ENCODE measurements around the gene IL7R. TPM values are rescaled to one million over a fixed set of nuclear protein-coding genes. Genes with fewer than 3 reads are reported as not detected.

The IL7R gene
- total and polyA plus RNA-seq, 7 donors: 0.21 to 1.9 (median 1.0) TPM

DNA sequence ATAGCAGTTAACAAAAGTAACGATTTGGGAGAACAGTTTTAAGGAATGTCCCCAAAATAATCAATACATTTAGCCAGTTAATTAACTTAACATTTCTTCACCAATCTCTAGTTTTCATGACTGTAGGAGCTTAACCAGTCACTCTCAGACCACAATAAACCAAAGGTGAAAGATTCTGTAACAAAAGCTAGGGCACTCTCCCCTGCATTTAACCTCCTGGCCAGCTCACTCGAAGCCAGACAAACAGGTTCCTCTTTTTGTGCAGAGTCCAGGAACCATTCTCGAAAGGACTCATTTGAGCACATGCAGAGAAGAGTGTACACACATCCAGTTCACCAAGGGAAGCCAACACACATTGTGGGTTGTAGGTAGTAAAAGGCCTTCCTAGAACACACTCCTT is 6.5 kb downstream of the IL7R start:
- Histone ChIP-seq H3K4me1 (no peaks in the 10 kb centered on the region), H3K27ac (no peak overlapping the region), H3K4me3 (no peak overlapping the region), H3K36me3 (ENCODE audit: insufficient read depth in 1 of 2, low read depth in 1 of 2) (no peaks in the 10 kb centered on the region), H3K27me3 (ENCODE audit: insufficient read depth in 3 of 3, low read length in 2 of 3) (no peaks in the 10 kb centered on the region), H3K9me3 (no peaks in the 10 kb centered on the region)
- intact Hi-C loops (cut with DNase I): no loop called here
- WGBS, 3 donors: 82 to 85% (median 83%) methylated on average over 3 of the region's 3 CpGs
- TF ChIP-seq, protein P1, sequence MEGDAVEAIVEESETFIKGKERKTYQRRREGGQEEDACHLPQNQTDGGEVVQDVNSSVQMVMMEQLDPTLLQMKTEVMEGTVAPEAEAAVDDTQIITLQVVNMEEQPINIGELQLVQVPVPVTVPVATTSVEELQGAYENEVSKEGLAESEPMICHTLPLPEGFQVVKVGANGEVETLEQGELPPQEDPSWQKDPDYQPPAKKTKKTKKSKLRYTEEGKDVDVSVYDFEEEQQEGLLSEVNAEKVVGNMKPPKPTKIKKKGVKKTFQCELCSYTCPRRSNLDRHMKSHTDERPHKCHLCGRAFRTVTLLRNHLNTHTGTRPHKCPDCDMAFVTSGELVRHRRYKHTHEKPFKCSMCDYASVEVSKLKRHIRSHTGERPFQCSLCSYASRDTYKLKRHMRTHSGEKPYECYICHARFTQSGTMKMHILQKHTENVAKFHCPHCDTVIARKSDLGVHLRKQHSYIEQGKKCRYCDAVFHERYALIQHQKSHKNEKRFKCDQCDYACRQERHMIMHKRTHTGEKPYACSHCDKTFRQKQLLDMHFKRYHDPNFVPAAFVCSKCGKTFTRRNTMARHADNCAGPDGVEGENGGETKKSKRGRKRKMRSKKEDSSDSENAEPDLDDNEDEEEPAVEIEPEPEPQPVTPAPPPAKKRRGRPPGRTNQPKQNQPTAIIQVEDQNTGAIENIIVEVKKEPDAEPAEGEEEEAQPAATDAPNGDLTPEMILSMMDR (IDR thresholded peaks at IDR 0.05): no peak
- ATAC-seq: no peak
- DNase-seq: no peak

DNA sequence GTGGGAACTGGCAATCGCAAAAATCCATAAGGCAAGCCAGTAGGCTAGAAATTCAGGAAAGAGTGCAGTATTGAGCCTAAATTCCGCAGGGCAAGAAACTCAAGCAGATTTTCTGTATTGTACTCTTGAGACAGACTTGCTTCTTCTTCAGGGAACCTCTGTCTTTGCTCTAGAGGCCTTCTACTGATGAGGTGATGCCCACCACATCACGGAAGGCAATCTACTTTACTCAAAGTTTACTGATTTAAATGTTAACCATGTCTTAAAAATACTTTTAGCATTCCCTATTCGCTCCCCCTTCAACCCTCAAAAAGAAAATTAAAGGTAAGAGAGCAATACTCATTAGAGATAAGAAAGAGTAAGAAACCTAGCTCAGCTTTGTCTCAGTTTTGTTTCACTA is 11.3 kb downstream of the IL7R start:
- Histone ChIP-seq H3K27ac (no peak overlapping the region), H3K4me1 (no peaks in the 10 kb centered on the region), H3K4me3 (no peak overlapping the region), H3K36me3 (ENCODE audit: insufficient read depth in 1 of 2, low read depth in 1 of 2) (no peaks in the 10 kb centered on the region), H3K9me3 (no peaks in the 10 kb centered on the region), H3K27me3 (ENCODE audit: insufficient read depth in 3 of 3, low read length in 2 of 3) (no peaks in the 10 kb centered on the region)
- TF ChIP-seq, protein P1 (IDR thresholded peaks at IDR 0.05): no peak
- DNase-seq (no peak), ATAC-seq (no peak)
- intact Hi-C loops (cut with DNase I): no loop called here
- WGBS, 3 donors: 87 to 93% (median 89%) methylated on average over 4 of the region's 4 CpGs

DNA sequence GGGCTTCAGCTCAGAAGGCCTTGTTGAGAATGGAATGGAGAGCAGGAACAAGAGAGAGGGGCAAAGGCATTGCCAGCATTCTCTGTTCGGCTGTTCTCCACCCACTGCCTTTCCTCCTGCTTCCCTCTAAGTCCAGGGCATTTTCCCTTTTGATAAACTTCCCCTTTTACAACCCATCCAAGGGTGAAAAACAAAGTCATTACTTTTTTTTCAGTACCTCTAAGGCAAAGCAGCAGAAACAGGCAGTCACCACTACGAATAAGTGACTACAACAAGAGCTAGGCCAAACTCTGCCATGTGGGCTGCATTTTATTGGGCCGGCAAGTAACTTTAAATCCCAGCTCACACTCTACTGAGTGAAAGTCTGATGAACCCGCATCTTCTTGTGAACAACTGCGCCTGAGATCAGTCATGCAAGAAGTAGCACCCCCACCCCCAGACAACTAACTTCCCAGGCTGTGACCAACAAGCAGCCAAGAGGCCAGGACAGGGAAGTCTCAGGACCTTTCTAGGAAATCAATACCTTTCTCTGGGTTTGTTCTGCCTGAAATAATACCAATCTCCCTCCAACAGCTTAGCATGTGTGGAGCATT is 13.1 kb downstream of the IL7R start:
- no peak for ATAC-seq
- no peaks in the 10 kb centered on the region for H3K27me3 ChIP-seq (ENCODE audit: insufficient read depth in 3 of 3, low read length in 2 of 3)
- TF ChIP-seq, protein P1 (IDR thresholded peaks at IDR 0.05): no peak
- no peak overlapping the region for H3K27ac ChIP-seq
- DNase-seq: no peak
- 49 to 55% (median 53%) methylated on average over 5 of the region's 5 CpGs for WGBS, 3 donors
- no peaks in the 10 kb centered on the region for H3K4me1 ChIP-seq
- H3K36me3 ChIP-seq (ENCODE audit: insufficient read depth in 1 of 2, low read depth in 1 of 2): no peaks in the 10 kb centered on the region
- intact Hi-C loops (cut with DNase I): no loop called here
- no peaks in the 10 kb centered on the region for H3K9me3 ChIP-seq
- no peak overlapping the region for H3K4me3 ChIP-seq

DNA sequence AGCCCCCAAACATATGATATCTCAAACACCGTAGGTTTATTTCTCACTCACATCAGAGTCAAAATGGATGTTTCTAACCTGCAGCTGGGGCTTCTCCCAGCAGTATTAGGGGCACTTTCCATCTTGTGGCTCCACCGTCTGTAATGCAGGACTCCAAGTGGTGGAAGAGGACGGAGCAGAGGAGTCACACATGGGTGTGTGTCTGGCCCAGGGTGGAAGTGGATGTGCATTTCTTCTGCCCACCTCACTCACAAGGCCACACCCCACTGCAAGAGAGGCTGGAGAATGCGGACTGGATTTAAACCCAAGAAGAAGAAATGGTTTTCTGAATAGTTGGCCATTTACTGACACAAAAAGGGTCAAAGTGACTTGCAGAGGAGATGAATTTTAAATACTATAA is 13.9 kb downstream of the IL7R start:
- Histone ChIP-seq H3K4me1 (no peaks in the 10 kb centered on the region), H3K36me3 (ENCODE audit: insufficient read depth in 1 of 2, low read depth in 1 of 2) (no peaks in the 10 kb centered on the region), H3K27me3 (ENCODE audit: insufficient read depth in 3 of 3, low read length in 2 of 3) (no peaks in the 10 kb centered on the region), H3K4me3 (no peak overlapping the region), H3K9me3 (no peaks in the 10 kb centered on the region), H3K27ac (no peak overlapping the region)
- ATAC-seq: no peak
- 91 to 94% (median 91%) methylated on average over 4 of the region's 4 CpGs for WGBS, 3 donors
- no peak for DNase-seq
- TF ChIP-seq, protein P1 (IDR thresholded peaks at IDR 0.05): no peak
- intact Hi-C loops (cut with DNase I): no loop called here

DNA sequence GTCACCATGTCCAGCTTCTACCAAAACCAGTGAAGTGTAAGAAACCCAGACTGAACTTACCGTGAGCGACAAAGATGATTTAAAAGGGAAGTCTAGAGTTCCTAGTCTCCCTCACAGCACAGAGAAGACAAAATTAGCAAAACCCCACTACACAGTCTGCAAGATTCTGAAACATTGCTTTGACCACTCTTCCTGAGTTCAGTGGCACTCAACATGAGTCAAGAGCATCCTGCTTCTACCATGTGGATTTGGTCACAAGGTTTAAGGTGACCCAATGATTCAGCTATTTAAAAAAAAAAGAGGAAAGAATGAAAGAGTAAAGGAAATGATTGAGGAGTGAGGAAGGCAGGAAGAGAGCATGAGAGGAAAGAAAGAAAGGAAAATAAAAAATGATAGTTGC is 19.8 kb downstream of the IL7R start:
- Histone ChIP-seq H3K4me3 (no peak overlapping the region), H3K9me3 (no peaks in the 10 kb centered on the region), H3K27ac (no peak overlapping the region), H3K27me3 (ENCODE audit: insufficient read depth in 3 of 3, low read length in 2 of 3) (no peaks in the 10 kb centered on the region), H3K36me3 (ENCODE audit: insufficient read depth in 1 of 2, low read depth in 1 of 2) (no peaks in the 10 kb centered on the region), H3K4me1 (no peaks in the 10 kb centered on the region)
- TF ChIP-seq, protein P1 (IDR thresholded peaks at IDR 0.05): no peak
- no peak for DNase-seq
- 85 to 92% (median 88%) methylated on average over 2 of the region's 2 CpGs for WGBS, 3 donors
- ATAC-seq: no peak
- intact Hi-C loops (cut with DNase I): no loop called here
